ENCODE measurements around the gene SPRR5.
A peak's percentile ranks its signal among the peaks of the same experiment; 100 is the strongest.

Gene SPRR5

GRCh38 chr1:152946651-152947256, at the start of gene SPRR5:
SPRR5 (plus strand) TSS chr1:152947206; CDS start chr1:152948555, 1,349 bp downstream.
- no peak for DNase-seq

DNA sequence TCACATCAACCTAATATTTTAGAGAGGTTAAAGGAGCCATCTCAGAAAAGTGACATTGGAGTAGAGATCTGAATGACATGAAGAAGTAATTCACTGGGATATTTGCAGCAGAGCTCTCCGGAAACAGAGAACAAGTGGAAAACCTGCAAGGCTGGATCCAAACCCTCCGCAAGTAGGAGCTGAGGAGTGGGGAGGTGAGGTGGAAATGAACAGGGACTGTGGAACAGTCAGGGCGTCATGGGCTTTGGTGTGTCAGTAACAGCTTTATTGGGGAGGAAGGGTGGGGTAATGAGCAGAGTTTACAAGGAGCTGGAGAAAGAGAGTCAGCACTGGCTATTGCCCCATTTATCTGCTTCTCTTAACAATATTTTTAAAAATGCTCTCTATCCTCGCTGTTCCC, 48.0 kb upstream of the SPRR5 start:
- no peak for DNase-seq

DNA sequence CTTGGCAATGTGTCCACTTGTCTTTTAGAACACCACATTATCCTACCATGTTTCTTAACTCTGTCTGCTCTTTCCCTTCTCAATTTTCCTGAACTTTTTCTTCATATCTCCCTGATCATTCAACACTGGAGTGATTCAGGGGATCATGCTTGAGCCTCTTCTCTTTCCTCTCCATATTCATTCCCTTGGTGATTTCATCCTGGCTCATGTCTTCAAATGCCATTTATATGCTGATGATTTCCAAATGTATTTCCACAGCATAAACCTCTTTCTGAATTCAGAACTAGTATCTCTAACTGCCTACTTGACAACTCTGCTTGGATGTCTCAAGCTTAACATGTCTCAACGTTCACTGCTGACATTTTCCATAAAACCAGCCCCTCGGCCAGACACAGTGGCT, 47.1 kb upstream of the SPRR5 start:
- DNase-seq = no peak

DNA sequence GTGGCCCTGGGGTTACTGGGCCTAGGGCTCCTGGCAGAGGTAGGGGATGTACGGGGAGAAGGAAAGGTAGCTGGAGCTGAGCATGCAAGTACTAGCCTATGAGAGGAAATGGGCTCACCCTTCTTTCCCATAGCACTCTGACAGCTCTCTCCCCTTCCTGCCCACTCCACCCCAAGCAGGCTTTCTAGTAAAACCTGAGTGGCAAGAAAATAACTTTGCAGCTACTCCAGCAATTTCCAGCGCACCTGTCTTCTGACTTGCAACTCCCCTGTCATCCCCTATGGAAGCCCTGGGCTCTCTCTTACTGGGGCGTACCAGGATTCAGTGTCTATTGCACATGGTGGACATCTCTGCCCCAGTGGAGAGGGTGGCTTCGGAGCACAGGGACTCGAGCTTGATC, 45.4 kb upstream of the SPRR5 start:
- DNase-seq = no peak

DNA sequence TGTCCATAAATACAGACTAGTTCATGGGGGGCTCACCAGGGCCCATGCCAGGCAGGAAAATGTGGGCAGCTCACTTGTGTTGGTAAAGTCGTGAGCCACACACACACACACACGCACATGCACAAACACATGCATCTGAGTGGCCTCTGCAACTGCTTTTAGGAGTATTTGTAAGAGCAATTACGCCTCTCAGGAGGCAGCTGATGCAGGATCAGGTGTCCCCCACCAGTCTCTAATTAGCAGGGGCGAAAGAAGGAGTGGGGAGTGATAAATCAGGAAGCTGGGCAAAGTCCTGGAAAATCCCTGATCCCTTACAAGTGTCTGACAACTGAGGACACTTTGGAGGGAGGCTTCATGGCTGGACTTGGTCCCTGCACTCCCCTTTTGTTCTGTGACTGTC, 44.4 kb upstream of the SPRR5 start:
- DNase-seq = no peak

DNA sequence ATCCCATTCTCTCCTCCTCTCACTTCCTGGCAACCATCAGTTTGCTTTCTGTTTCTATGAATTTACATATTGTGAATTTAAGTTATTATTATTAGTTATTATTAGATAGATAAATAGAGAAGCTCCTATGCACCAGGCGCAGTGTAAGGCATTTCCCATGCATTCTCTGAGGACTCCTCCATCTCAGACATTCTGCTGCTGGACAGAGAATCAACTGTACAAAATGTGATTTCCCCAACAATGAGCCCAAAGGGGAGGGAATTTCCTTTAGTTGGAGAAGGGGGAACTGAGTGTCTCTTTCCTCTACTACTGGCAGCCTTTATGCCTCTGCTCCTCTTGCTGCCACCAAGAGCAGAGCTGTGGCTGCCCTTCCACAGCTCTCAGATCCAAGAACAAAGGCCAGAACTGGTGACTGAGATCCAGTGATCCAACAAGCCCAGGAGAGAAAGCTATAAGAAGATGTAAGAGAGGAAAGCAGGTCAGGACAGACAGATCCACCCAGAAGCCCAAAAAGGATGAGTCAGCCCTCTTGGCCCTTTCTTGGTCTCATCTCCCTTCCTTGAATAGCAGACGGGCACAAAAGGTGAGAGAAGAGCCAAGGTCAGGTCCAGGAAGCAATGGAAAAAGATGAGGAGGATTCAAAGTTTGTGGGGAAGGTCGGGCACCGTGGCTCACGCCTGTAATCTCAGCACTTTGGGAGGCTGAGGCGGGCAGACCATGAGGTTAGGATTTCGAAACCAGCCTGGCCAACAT, 42.1 kb upstream of the SPRR5 start:
- DNase-seq = peak in 1 of 2 donors; percentile 6

GRCh38 chr1:152906023-152906565, 40.9 kb upstream of the SPRR5 start:
- DNase-seq = peak in 1 of 2 donors; percentile 5

DNA sequence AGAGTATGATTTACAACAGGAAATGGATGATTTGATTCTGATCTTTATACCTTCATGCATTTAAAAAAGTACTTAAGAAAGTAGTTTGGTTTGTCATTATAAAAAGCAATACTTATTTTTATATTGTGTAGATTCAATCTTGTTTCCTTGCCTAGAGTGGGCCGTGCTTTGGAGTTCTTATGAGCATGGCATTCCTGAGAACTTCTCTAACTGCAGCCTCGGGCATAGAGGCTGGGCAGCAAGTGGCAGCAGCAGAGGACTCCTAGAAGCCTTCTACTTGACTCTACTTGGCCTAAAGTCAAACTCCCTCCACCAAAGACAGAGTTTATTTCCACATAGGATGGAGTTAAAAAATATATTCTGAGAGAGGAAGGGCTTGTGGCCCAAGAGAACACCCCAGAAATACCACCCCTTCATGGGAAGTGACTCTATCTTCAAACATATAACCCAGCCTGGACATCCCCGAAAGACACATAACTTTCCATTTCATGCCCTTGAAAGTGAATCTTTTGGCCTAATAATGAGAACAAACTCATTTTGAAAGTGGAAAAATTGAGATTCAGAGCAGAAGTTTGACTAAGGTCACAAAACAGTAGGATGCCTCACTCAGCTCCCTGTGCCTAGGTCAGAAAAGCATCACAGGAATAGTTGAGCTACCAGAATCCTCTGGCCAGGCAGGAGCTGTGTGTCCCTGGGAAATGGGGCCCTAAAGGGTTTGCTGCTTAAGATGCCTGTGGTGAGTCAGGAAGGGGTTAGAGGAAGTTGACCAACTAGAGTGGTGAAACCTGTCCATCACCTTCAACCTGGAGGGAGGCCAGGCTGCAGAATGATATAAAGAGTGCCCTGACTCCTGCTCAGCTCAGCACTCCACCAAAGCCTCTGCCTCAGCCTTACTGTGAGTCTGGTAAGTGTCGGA, 39.1 kb upstream of the SPRR5 start, which contains the start of gene IVL:
IVL (plus strand) TSS at position 861 of the 916 bp plus-strand sequence. CDS start 1,252 bp downstream, outside the sequence.
- DNase-seq = no peak

DNA sequence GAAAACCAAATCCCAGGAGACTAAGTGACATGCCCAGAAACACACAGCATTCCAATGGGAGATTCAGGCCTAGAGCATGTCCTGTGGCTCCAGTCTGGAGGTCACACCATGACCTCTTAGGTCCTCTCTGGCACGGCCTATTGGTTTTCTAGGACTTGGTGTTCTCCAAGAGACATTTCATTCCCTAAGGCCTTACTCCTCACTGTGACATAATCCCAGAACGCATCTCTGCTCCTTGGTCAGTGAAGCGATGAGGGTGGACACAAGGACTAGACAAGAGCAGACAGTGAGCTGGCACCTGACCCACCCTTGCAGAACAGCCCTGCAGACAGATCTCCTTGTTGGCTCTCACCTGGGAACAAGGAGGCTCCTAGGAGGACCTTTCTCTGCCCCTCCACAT, 37.8 kb upstream of the SPRR5 start:
- no peak for DNase-seq

DNA sequence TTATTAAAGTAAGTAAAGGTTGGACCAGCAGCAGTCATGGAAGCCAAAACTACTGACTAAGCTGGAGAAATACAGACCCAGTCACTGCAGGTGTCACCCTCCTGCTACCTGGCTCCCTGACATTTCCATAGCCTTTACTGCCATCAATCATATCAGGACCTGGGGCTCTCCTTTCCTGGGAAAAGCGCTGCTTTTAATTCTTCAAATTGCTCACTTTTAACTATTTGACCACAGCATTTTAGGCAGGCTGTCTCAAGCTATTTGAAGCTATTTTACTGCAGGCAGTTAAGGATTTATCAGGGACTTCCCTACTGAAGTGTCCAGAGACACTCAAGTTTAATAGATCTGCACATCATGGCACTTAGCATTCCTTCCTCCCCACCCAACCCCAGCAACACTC, 34.5 kb upstream of the SPRR5 start:
- DNase-seq = no peak

DNA sequence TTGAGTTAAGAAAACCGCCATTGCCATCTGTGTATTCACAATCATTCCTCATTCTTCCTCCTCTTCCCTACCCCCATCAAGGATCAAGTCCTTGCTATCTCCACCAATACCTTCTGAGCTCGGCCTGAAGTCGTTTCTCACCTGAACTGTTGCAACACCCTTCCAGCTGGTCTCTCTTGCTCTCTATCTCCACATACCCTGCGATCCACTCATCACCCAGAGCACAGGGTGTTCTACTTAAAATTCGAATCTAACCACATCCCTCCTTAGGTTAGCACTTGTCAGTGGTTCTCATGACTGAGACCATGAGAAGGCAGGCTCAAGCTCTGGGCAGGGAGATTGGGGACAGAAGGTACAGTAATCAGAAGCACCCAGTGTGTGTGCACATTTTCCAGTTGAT, 34.1 kb upstream of the SPRR5 start:
- DNase-seq = no peak

GRCh38 chr1:152917794-152918193, 29.2 kb upstream of the SPRR5 start:
- no peak for DNase-seq

GRCh38 chr1:152919071-152919470, 27.9 kb upstream of the SPRR5 start:
- no peak for DNase-seq

GRCh38 chr1:152924191-152924590, 22.8 kb upstream of the SPRR5 start:
- no peak for DNase-seq

GRCh38 chr1:152926091-152926490, 20.9 kb upstream of the SPRR5 start:
- DNase-seq = peak in 1 of 2 donors; percentile 3

GRCh38 chr1:152928671-152929070, 18.3 kb upstream of the SPRR5 start:
- DNase-seq = no peak

DNA sequence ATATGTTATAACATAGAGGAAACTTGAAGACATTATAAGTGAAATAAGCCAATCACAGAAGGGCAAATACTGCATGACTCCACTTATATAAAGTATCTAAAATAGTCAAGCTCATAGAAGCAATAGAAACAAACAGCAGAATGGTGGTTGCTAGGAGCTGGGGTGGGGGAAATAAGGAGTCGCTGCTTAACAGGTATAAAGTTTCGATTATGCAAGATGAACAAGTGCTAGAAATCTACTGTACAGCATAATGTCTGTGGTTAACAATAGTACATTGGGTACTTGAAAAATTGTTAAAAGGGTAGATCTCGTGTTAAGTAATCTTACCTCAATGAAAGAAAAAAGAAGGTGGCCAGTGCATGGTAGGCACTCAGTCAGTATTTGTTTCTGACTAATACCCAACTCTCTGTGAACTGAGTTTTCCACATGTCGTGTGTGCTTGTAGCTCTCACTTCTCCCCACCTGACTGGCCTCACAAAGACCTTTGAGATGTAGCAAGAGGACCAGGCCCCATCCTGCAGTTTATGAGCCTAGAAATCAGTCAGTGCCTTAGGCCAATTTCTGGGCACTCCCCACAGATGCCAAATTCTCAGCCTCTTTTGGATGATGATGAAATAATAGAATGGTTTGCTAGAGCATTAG, 14.7 kb upstream of the SPRR5 start:
- no peak for DNase-seq

DNA sequence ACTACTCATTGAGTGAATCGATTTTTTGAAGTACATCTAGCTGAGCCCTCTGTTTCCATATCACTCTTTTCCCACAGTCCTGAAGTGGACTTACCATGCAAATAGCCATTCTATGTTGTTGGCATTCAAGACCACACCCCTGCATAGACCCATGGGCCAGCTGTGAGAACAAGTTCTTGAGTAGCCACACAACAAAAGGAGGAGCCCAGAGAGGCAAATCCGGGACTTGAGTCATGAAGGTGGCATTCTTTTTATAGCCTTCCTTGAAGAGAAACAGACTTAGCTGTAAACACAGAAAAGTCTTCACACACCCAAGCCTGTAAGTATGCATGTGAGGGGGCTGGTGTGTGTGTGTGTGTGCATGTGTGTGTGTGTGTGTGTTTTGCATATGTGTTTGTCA, 13.8 kb upstream of the SPRR5 start:
- DNase-seq = no peak

DNA sequence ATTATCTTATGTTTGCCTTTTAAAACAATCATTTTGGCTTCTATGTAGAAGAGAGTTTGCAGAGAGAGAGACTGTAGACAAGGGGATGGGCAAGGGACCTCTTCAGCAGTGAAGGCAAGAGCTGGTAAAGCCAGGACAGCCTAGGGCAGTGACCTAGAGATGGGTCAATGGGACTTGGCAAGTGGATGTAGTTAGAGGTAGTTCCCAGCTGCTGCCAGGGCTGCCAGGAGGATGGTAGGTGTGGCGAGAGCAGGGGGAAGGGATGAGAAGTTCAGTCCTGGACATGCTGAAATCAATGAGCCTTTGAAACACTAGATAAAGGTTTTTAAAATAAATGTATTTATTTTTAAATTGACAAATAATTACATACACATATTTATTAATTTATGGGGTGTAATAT, 6.4 kb upstream of the SPRR5 start:
- no peak for DNase-seq

DNA sequence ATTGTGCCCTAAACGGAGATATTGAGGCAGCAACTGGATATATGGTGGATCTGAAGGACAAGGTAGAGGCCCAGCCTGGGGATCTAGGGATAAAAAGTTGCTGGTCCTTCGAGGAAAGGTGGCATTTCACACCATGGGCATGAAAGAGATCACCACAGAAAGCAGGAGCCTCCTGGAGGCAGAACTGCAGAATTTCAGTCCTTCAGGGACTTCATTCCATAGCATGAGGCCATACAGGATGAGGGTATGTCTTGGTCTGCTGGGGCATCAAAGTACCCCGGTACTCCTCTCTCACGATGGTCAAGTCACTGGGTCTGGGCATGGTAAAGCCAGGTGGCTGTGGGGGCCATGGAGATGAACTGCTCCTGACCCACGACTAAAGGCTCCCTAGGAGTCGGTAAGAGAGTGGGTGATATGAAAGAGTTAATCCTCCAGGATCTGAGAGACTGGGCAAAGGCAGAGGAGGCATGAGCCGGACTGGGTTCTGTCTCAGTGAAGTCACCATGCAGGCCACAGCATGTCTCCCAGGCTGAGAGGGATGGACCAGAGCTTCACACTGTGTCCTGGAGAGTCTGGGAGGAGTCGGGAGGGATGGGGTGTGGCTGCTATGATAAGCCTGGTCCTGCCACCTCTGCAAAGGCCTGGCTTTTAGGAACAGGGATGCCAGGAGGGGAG, 5.8 kb upstream of the SPRR5 start:
- DNase-seq = no peak

GRCh38 chr1:152942161-152942560, 4.8 kb upstream of the SPRR5 start:
- DNase-seq = no peak

DNA sequence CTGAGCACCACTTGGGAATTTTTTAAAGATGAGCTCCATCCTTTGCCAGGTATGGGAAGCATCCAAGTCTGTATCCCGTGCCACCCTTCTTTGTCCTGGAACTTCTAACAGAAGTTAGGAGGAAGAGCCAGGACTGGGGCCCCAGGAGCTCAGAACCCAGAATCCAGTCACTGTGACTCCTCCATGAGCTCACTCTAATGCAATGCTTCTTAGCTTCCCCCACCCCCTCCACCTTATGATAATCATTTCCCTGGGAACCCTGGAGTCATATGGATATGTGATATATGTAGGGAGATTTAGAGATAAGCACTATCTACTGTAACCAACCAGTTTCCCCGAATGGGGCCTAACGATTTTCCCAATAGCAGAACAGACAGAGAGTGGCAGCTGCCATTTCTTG, 758 bp upstream of the SPRR5 start:
- DNase-seq = no peak

Measured in inflammatory macrophage treated with lipopolysaccharide for 1 hour (primary cell).